Kidney (tissue), 14 donors: Measurements from ENCODE around the gene LCN10. TPM values are rescaled to one million over a fixed set of nuclear protein-coding genes. Genes with fewer than 3 reads are reported as not detected.
A peak's percentile ranks its signal among the peaks of the same experiment; 100 is the strongest.

ENCODE experiments used
- DNase-seq, 5 donors: peaks; one replicate each; pipeline ENCODE4 v3.0.0-alpha.2; 2013 to 2020
- FAIRE-seq: peaks from 2 replicates; lab custom pipeline; 2012; peaks lifted over from hg19 to GRCh38; lab: Jason Lieb, UNC
- H3K27ac ChIP-seq, 2 donors: one replicate each; pipeline ENCODE4 v1.7.0; 2013; ENCODE audit warnings: low read depth in 2 of 2, low read length in 2 of 2, inconsistent platforms in 1 of 2
- H3K27me3 ChIP-seq: one replicate; pipeline ENCODE4 v1.7.1; 2013; ENCODE audit warnings: low read length, inconsistent platforms; ENCODE audit not compliant: control insufficient read depth, insufficient read depth
- H3K36me3 ChIP-seq, 3 donors: one replicate each; pipeline versions ENCODE4 v1.7.0 to v1.7.1; 2013; ENCODE audit warnings: low read length in 3 of 3, control low read depth in 1 of 3, inconsistent platforms in 1 of 3; ENCODE audit not compliant: insufficient read depth in 3 of 3, control insufficient read depth in 2 of 3
- H3K4me1 ChIP-seq, 3 donors: one replicate each; pipeline versions ENCODE4 v1.7.0 to v1.7.1; 2013; ENCODE audit warnings: low read length in 3 of 3, inconsistent platforms in 1 of 3, low read depth in 1 of 3; ENCODE audit not compliant: control insufficient read depth in 2 of 3, insufficient read depth in 2 of 3
- H3K4me3 ChIP-seq, 3 donors: one replicate each; pipeline versions ENCODE4 v1.7.0 to v1.8.1; 2013; ENCODE audit warnings: low read length in 3 of 3, control low read depth in 1 of 3, inconsistent platforms in 1 of 3
- H3K9ac ChIP-seq, 3 donors: one replicate each; pipeline versions ENCODE4 v1.7.0 to v1.7.1; 2013; ENCODE audit warnings: low read length in 3 of 3, control low read depth in 1 of 3, inconsistent platforms in 1 of 3
- H3K9me3 ChIP-seq, 3 donors: one replicate each; pipeline versions ENCODE4 v1.7.0 to v1.7.1; 2013; ENCODE audit warnings: low read length in 3 of 3, control low read depth in 1 of 3, inconsistent platforms in 1 of 3; ENCODE audit not compliant: control insufficient read depth in 2 of 3, insufficient read depth in 1 of 3
- CTCF ChIP-seq: IDR thresholded peaks from 3 replicates; pipeline ENCODE4 v1.5.1; 2012; ENCODE audit warnings: mild to moderate bottlenecking, moderate library complexity, borderline replicate concordance; ENCODE audit not compliant: insufficient read depth; ENCODE audit errors: extremely low read depth
- intact Hi-C: fragments of 100-400 bp; cut with DNase I; formaldehyde crosslinking; loops from one replicate; pipeline ENCODE4 v1.11.1; 2022
- polyA plus RNA-seq: library from polyadenylated mRNA; stranded (reverse); fragments of 350-450 nt; fragmentation: Illumina TruSeq; extraction: RNeasy Lipid Tissue Mini Kit (QIAGEN cat#74804); gene quantifications from one replicate; pipeline ENCODE4 v1.2.3, GENCODE V29; 2014; ENCODE audit warnings: low read depth, low replicate concordance; ENCODE audit not compliant: insufficient read depth
- total RNA-seq: library from RNA; stranded (reverse); fragmentation: NEBNext Ultra II Directional; extraction: Animal tissue kit (Norgen Biotek cat#: 25700); gene quantifications from one replicate; pipeline ENCODE4 v1.2.1, GENCODE V29; 2021
- donor health status: control.
- donor health status: control.
- donor health status: control.
- donor health status: control.
- donor health status: control.
- donor health status: DM: yes; HTN: yes; CAD: no.
- donor health status: Normal renal cell carcinoma (clear cell type).

LCN10 gene
- total and polyA plus RNA-seq, 2 donors from 2014 or later, result 3.9 to 8.4 TPM

DNA sequence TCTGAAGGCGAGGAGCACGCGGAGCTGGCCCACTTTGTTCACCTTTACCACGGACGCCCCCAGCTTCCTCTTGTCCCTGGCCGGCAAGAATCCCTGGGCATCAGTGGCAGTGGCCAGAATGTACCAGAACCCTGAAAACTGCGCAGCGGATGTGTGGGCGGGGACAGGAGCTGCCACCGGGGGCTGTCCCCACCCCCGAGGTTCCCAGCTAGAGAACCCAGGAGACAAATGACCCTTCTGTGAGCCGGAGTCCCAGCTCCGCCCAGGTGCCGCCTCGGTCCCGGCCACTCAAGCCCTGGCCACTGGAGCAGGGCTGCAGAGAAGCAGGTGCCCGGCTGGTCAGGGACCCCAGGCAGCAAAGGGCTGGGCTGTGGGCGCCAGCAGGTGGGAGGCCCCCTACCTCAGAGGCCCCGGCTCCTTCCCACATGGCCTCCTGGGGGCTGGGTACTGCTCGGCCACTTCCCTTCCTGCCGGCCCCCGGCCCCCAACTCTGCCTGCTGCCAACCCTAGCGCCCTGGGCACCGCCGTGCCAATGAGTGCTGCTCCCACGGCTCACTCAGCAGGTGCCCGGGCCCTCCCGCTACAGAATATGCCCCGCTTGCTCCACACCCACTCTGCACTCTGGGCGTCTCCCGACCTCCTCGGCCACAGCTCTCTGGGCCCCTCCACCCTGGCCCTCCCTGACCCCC, 713 bp downstream of the LCN10 start:
- Histone ChIP-seq H3K4me3 (no peak overlapping the region), H3K27ac (no peak overlapping the region), H3K27me3 (no peaks in the 10 kb centered on the region), H3K36me3 (no peaks in the 10 kb centered on the region), H3K9ac (no peak overlapping the region), H3K9me3 (no peaks in the 10 kb centered on the region), H3K4me1 (peaks cover 0 to 16% (median 4%) of the 10 kb centered on the region in 3 donors)
- peak in 2 of 5 donors; percentile 46 to 75 for DNase-seq
- intact Hi-C loops, result no loop called here
- no peak for TF ChIP-seq CTCF
- FAIRE-seq, result no peak

DNA sequence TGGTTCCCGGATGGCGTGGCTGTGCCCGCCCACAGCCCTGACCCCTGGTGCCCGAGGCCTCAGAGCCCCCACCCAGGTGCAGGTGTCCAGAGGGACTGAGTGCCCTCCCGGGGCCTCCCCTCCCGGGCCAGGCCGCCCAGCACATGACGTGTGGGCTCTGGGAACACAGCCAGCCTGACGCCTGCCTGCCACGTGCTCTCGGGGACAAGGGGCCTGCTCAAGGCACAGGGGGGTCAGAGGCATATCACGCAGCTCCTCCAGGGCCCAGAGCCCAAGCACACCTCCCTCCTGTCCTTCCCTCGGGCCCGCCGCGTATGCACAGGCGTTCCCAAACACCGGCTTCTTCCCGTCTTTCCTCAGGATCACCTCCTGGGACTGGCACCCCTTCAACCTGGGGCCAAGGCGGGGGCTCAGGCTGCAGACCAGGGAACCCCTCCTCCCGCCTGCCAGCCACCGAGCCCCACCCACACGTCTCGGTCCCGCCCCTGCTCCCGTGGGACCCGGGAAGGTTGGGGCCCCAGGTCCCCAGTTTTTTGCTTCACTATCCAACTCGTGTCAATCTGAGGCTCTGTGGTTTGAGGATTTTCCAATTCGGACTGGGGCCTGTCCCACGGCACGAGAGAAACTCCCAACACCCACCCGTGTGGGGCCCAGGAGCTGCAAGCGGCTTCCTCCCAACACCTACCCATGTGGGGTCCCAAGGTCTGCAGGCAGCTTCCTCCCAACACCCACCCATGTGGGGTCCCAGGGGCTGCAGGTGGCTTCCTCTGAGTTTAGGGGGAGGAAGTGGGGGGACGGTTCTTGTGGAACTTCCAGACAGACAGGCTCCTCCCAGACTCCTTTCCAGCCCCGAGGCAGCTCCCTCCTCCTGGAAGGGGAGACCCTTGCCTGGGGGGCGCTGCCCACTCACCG, 1.5 kb downstream of the LCN10 start:
- no peak for TF ChIP-seq CTCF
- intact Hi-C loops, result no loop called here
- H3K9me3 ChIP-seq, result no peaks in the 10 kb centered on the region

DNA sequence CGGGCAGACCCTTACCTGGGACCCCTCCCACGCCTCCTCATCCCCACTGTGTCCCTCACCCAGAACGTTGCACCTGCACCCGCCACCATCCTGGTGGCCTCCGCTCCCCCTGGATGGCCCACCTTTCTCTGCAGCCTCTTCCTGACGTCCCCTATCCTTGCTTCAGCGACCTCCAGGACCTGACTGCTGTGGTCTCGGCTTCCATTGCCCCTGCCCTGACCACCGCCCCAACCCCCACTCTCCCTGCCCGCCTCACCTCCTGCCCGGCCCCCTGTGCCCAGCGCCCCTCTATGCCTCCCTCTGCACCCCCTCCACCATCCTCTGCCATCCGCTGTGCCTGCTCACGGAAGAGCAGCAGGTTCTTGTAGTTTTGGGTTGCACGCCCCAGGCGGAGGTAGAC, 2.2 kb downstream of the LCN10 start:
- FAIRE-seq, result no peak

More for the DNA sequence above, 1.5 kb downstream of the LCN10 start:
- H3K36me3 ChIP-seq, result no peaks in the 10 kb centered on the region
- H3K9ac ChIP-seq, result no peak overlapping the region
- DNase-seq (peak in 3 of 5 donors; percentile 47 to 81 (median 61)), FAIRE-seq (no peak)
- H3K27ac ChIP-seq, result no peak overlapping the region
- no peaks in the 10 kb centered on the region for H3K27me3 ChIP-seq
- peaks cover 0 to 16% (median 4%) of the 10 kb centered on the region in 3 donors for H3K4me1 ChIP-seq
- no peak overlapping the region for H3K4me3 ChIP-seq

More for the DNA sequence above, 2.2 kb downstream of the LCN10 start:
- Histone ChIP-seq H3K27ac (no peak overlapping the region), H3K4me1 (peaks cover 0 to 16% (median 4%) of the 10 kb centered on the region in 3 donors), H3K27me3 (no peaks in the 10 kb centered on the region), H3K9ac (no peak overlapping the region), H3K4me3 (no peak overlapping the region), H3K36me3 (no peaks in the 10 kb centered on the region), H3K9me3 (no peaks in the 10 kb centered on the region)
- intact Hi-C loops, result no loop called here
- DNase-seq, result peak in 1 of 5 donors; percentile 77
- no peak for TF ChIP-seq CTCF
